GM12891 (cell line): ENCODE results near the gene TSSC4.

Source experiments
- POLR2A ChIP-seq: IDR thresholded peaks from 2 replicates; pipeline ENCODE4 v1.6.1; 2011; ENCODE audit warnings: low read depth, low read length, control low read depth
- POLR2AphosphoS5 ChIP-seq: IDR thresholded peaks from 2 replicates; pipeline ENCODE4 v1.6.1; 2011; ENCODE audit warnings: low read depth, low read length, control low read depth
- POU2F2 ChIP-seq: IDR thresholded peaks from 2 replicates; pipeline ENCODE4 v1.6.1; 2011; ENCODE audit warnings: low read depth, mild to moderate bottlenecking, control low read depth, low read length, moderate library complexity

DNA sequence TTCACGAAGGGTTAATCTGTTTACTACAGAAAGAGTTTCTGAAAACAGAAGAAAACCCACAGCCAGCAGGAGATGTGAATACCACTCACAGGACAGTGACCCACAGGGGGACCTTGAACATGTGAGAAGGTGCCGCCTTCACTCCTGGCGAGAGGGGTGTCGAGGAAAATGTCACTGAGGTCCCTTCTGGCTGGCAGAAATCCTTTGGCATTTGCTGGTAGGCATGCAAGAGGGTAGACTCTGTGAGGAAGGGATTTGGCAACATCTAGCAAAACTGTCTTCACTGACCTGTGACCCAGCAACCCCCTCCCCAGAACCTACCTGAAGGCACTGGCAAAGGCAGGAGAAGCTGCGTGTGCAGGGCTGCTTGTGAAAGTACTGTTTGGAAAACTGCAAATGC is 52.9 kb downstream of the TSSC4 start:
- TF ChIP-seq POLR2AphosphoS5 (no peak), POLR2A (no peak), POU2F2 (no peak)
